GM18870 (cell line): ENCODE results near the gene MTERF4.

ENCODE experiments used
- ATAC-seq: cut with Tn5 transposase; IDR thresholded peaks from one replicate; pipeline ENCODE4 v1.9.1; 2021; ENCODE audit warnings: moderate library complexity; ENCODE audit not compliant: unreplicated experiment

The MTERF4 gene

DNA sequence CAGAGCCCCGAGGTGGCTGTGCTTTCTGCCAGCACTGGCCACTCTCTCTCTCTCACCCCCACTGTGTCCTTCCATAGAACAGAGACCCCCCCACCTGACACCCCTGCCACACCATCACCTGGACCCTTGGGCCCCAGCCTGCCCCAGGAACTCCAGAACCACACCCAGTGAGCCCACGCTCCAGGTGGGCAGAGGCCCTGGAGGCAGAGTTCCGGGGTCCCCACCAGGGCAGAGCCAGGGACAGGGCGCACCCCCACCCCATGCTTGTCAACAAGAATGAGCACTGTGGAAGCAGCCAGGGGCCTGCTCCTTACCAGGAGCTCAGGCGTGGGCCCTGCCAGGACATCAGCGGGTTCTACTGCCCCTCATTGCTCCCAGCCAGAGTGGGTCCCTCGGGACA is 32.6 kb upstream of the MTERF4 start:
- no peak for ATAC-seq

DNA sequence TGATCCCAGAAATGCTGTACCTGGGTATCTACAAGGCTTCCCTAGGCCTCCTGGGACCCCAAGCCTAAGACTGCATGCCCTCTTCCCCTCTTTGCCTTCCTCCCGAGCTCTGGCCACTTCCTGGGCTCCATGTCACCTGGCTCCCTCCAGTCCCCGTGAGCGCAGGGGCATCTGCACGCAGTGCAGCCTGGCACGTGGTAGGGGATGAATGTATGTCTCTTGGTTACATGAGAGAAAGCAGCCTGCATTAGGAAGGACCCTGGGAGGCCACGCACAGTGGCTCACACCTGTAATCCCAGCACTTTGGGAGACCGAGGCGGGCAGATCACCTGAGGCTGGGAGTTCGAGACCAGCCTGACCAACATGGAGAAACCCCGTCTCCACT is 31.3 kb upstream of the MTERF4 start:
- no peak for ATAC-seq

DNA sequence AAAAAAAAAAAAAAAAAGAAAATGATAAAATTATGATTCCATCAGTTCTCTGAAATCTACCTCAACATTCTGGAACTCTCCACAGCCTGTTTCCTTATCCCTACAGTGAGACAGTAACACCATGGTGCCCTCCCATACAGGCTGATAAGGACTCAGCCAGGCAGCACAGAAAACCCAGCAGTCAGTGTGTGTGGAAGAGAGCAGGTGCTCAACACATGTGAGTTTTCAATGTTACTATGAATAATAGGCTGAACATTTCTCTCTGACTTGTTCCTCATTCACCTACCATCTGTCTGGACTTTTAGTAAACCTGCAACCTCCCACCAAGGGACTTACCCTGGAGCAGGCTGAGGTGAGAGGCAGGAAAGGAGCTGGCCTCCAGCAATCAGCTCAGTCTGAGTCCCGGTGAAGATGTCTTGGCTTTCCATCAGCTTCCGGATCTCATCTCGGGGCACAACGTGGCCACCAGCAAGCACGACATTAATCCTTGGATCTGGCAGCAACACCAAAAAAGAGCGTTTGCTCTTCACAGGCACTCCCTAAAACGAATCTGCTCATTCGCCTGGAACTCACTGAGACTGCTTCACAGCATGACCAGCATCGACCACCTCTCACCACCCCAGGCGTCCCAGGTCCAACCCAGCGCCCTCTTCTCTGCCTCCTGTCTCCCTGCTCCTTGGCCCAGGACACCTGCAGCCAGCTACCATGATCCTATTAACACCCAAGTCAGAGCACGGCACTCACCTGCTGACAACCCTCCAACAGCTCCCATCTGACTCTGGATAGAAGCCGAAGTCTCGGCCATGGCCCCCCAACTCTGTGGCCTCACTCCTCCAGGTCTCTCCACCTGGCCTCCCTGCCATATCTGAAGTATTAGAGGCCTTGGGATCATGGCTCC is 30.7 kb upstream of the MTERF4 start:
- ATAC-seq: no peak

DNA sequence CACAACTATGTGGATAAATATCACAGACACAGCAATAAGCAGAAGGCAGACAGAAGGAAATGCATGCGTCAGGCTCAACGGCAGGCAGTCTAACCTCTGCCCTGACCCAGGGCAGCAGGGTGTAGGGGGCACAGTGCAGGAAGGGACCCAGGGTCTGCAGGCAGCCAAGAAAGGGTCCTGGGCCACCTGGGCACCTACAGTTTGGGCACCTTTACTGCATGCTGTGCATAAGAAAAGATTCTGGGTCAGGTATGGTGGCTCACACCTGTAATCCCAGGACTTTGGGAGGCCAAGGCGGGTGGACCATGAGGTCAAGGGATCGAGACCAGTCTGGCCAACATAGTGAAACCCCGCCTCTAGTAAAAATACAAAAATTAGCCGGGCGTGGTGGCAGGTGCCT is 29.4 kb upstream of the MTERF4 start:
- no peak for ATAC-seq

DNA sequence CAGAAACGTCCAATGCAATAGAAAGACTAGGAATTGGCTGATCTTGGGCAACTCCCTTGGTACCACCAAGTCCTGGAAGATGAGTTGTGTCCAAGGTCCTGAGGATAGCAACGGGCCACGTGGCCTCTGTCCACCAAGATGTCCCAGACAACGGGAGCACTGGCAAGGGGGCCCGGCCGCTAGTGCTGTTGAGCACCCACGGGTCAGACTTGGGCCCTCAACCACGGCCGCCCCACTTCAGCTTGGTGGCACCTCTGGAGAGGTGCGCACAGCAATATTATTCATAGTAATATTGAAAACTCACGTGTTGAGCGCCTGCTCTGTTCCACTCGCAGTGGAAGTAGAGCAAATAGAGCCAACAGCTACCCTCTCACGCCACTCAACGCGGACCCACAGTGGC is 28.2 kb upstream of the MTERF4 start:
- no peak for ATAC-seq

DNA sequence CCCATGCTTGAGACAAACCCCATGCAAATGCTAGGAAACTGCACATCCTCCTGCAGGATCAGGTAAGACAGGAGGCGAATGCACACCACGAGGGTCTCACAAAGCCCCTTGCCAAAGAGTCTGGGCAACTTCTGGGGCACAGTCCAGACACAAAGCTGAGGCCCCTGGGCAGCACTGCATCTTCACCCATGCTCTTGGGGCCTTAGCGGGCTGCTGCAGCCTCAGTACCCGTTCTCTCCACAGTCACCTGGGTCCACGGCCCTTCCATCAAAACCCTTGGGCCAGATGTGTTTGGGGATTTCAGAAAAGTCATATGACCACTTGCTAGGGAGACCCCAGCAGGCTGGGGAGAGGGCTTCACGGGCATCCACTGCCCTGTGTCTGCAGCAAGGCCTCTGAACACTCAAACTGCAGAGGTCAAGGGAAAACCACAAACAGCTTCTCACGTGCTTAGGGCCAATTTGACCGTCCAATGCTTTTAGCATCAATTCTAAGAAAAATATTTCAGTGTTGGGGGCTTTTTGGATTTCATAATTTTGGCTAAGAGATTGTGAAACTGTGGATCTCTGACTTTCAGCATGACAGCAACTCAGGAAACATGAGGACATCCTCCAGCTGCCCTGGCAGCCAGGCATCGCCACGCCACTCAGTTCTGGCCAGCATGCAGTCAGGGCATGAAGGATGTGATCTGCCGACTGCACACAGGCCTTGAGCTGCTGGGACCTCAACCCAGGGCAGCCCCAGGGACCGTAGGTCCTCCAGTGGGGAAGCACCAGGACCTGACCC is 27.2 kb upstream of the MTERF4 start:
- no peak for ATAC-seq

DNA sequence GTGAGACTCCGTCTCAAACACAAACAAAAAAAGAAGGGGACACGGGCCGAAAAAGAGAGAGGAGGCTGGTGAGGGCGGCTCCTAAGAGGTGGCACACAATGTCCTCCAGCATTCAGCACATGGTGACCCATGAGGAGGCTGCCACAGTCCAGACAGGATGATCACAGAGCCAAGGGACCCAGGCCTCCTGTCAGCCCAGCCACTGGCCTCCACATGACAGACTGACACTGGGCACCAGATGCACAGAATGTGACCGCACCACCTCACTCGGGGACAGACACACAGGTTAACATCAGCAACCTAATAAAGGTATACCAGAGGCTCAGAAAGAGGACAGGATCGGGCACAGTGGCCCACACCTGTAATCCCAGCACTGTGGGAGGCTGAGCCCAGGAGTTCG is 26.2 kb upstream of the MTERF4 start:
- ATAC-seq: no peak

DNA sequence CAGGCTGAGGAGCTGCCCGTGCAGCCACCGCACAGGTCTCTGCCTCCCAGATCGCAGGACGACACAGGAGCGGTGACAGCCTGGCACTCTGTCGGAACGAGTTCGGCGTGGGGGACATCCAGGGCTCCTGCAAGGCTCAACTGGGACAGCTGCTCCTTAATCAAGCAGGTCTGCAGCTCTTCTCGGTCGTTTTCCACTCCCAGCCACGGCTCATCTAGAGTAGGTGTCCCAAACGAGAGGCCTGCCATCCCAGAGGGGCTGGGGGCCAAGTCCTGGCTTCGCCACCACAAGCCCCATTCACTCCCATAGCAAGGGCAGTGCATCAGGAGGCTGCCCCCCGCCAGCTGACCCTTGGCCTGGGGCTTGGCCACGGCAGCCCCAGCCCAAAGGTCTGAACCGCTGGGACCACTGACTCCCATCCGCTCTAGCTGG is 24.7 kb upstream of the MTERF4 start:
- ATAC-seq: no peak

DNA sequence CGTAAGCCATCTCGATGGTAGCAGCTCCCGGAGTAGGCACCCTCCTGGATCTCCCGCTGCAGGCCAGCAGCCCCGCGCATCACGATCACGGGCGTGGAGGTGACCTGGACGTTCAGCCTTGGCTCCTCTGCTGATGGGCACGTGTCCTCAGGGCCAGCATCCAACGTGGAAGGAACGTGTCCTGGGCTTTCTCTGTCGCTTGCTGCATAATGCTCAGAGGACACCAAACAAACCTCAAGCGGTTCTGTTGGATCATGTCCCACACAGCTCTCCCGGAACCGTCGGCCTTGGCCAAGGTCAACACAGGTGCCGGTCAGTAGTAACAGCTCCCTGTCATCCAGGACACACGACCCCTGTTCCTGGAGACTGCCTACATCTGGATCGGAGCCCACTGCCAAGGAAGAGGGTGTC is 24.1 kb upstream of the MTERF4 start:
- no peak for ATAC-seq

DNA sequence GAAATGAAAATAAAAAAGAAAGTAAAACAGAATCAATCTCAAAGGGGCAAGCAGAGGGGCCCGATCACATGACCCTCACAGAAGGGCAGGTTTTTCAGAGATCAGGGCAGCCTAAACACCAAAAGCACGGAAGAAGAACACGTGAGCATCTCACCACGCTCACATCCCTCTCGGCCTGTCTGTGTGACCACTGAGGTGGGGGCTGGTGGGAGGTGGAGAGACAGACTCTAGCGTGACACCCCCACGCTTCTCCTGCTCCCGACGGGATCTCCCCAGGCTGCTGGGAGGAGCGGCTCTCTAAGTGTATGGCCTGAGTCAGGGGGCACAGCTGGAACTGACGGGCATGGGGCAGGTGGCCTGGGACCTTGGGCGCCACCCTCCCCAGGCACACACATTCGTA is 23.5 kb upstream of the MTERF4 start:
- no peak for ATAC-seq

DNA sequence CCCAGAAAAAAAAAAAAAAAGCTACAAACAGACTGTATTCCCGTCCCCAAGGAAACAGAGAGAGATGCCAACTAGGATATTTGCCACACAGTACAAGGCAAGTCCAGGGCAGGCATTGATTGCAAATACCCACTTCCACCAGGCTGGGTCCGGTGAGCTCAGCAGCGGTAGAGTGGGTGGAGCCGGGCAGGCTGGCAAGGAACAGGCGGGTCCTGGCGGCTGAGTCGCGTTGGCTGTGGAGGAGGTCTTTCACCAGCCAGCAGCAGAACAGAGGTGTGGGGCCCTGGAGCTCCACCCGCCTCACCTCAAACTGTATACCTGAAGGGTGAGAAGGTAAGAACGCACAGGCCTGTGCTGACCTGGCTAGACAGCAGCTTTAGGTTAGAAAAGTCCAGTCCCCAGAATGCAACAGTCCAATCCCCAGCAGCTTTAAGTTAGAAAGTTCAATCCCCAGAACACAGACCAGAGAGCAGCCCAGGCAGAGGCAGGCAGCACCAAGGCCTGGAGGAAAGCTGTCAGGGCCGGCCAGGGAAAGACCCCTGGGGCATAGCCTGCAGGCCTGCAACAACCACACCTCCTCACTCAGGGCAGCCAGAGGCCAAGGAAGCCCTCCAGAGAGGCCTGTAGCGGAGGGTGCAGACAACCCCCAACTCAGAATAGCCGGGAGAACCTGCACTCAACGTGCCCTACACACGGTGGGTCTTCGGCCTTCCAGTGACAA is 21.9 kb upstream of the MTERF4 start:
- ATAC-seq: no peak

DNA sequence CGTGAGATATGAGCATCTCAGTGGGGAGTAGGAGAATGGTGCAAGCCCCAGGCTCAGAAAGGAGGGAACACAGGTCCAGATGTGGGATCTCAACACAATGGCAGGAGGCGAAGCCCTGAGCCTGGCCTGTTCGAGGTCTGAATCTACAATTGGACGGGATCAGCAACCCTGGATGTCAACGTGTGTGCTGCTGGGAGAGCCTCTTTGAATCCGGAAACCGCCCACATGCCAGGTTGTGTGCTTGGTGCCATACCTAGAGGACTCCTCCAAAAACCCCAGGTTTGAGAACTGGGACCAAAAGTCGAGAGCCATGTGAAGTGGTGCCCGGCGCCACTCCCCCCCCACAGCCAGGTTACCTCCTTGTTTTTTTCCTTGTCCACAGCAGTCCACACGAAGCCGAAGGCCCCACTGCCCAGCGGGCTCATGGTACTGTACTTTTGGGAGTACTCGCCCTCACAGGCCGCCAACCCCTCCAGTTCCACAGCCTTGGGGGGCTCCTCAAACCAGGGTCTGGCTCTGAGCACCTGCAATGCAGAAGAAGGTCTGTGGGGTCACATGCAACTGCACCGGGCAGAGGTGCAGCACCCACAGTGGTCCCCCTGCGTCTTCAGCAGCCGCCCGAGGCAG is 20.4 kb upstream of the MTERF4 start:
- ATAC-seq: no peak

DNA sequence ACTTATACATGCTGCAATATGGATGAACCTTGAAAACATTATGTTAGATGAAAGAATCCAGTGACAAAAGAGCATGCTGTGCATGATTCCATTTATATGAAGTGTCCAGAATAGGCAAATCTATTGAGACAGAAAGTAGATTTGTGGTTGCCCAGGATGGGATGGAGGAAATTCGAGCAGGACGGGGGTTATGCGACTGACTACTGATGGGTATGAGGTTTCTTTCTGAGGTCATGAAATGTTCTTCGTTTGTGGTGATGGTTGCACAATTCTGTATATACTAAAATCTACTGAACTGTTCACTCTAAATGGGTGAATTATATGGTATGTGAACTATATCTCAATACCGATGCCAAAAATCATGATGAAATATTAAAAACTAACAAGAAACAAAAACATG is 18.9 kb upstream of the MTERF4 start:
- ATAC-seq: no peak

DNA sequence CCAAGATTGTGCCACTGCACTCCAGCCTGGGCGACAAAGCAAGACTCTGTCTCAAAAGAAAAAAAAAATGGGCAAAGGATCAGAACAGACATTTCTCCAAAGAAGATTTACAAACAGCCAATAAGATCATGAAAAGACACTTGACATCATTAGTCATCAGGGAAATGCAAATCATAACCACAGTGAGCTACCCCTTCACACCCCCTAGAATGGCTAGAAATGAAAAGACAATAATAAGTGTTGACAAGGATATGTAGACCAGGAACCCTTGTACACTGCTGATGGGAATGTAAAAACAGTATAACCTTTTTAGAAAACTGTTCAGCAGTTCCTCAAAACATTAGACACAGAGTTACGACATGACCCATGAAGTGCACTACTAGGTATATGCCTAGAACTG is 18.4 kb upstream of the MTERF4 start:
- ATAC-seq: no peak

DNA sequence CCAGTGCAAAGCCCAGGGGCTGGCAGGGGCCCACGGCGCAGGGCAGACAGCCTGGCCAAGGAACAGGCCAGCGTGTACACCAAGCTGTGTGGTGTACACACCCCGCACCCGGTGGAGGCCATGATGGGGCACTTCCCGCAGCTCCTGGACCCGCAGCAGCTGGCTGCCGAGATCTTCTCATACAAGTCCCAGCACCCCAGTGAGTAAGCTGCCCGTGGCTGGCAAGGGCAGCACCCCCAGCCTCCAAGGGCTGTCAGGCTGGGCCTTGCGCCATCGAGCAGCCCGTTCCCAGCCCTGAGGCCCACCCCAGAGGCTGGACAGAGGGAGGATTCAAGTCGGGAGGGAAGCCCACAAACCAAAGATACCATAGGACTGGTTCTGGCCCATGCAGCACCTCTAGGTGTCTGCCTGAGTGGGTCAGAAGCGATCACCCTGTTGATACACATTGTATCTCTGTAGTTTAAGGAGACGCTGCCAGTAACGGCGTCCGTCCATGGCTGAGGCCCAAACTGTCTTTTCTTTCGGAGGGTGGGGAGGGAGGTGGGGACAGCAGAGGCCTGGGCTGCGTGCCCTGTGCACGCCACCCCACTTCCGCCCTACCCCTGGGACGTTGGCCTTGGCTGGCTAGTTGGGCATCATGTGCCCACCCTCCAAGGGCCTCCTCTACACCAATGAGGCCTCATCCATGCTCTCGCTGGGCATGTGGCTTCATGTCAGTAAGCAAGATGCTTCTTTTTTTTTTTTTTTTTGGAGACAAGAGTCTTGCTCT is 16.8 kb upstream of the MTERF4 start:
- ATAC-seq: no peak

DNA sequence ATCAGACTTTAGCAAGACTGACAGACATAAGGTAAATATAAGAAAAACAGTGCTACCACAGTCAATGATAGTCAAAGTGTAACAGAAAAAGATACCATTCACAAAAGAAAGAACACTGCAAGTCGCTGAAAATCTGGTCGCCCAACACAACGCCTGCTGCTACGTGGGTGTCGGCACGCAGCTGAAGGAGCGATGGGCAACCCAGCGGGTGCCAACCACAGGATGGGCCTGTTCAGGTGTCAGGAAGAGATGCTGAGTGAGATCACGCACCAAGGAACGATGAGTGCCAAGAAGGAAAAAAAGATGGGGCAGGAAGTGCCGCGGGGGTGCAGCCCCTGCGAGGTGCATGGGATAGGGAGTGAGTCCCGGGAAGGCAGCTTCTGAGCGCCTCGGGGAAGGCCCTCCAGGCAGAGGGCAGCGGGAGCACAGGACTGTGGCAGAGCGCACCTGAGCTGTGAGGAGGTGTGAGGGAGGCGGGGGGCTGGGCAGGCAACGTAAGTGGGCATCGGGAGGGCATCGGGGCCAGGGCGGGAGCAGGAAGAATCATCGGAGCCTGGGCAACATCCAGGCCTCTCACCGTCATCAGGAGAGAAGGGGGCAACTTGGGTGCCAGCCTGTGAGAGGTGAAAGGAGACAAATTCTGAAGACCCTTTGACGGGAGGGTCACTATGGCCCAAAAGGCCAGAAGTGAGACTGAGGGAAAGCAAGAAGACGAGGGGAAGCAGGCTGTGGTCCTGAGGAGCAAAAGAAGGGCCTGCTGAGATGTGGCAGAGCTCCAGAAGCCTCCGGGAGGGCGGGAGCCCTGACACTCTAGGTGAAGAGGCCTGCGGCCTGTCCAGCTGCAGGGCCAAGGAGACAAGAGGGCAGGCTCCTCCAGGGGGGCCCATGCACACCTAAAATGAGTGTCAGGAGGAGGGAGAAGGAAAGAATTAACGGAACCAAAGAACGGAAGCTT is 14.8 kb upstream of the MTERF4 start:
- no peak for ATAC-seq

DNA sequence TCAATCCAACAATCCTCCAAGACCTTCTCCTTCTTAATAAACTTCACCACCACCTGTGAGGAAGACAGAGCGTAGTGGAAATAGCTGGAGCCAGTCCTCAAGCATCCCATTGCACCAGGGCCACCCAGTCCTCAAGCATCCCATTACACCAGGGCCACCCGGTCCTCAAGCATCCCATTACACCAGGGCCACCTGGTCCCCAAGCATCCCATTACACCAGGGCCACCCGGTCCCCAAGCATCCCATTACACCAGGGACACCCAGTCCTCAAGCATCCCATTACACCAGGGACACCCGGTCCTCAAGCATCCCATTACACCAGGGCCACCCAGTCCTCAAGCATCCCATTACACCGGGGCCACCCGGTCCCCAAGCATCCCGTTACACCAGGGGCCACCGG is 13.3 kb upstream of the MTERF4 start:
- no peak for ATAC-seq

DNA sequence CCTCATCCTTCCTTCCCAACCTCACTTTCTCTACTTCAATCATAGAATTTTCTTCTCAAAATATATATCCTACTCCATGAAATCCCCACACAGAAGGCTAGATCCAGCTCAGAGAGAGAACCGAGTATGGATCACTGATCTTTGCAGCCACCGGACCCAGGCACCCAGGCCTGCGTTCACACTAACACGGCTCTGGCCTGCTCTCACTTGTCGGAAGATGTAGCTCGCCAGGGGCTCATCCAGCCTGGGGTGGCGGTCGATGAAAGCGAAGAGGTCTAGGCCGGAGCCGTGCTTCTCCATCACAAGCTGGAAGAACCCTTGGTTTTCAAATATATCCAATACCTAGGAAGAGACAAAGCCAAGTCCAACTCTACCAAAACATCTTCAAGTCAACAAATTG is 12.7 kb upstream of the MTERF4 start:
- no peak for ATAC-seq

DNA sequence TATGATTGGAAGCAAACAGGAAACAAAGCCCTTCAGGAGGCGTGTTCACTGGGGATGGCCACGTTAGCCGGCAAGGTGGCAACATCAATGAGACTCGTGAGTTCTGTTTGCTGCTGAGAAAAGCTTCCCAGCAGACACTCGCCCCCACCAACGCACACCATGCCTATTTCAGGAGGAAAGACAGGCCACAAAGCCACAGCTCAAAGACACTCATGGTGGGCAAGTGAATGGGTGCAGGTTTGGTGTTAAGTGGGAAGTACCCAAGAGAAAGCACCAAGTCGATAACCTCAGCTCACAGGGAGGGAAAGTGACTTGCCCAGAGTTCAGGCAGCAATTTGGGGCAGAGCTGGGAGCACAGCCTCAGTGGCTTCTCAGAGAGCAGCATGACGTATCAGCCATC is 10.5 kb upstream of the MTERF4 start:
- ATAC-seq: no peak
